Thyroid gland (tissue), 4 donors: ENCODE results near the gene AADACL4.

Experiments used
- POLR2A ChIP-seq, 2 donors: fragments of 450-650 bp; IDR thresholded peaks; one replicate each; pipeline ENCODE4 v1.6.1; 2017; ENCODE audit warnings: antibody characterized with exemption in 2 of 2, mild to moderate bottlenecking in 2 of 2, moderate library complexity in 1 of 2
- TF ChIP-seq, protein P1 (sequence below), 6 experiments: fragments of 200-600 bp in 3 of 6; fragments of 450-650 bp in 3 of 6; sonication (generic) in 3 of 6; IDR thresholded peaks; one replicate each; pipeline ENCODE4 v1.5.1; 2016 to 2019; ENCODE audit warnings: antibody characterized with exemption in 6 of 6, mild to moderate bottlenecking in 2 of 6, inconsistent platforms in 1 of 6, moderate library complexity in 1 of 6

DNA sequence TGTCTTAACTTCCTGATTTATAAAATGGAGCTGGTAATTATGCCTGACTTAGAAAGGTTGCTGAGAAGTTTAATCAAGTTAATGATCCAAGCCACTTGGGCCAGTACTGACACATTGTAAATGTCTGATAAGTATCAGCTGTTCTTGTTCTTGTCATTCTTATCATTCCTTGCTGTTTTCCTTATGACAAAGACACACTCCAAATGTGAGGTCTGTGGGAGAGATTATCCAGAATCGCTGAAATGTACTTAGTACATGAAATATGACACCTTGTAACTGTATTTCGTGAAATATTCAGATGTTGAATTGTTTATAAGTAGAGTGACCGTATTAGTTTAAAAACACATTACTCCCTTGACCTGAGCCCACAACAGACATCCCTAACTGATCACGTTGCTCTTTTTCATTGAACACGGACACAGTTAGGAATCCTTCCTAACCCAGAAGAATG is 6.1 kb downstream of the AADACL4 start:
- TF ChIP-seq, protein P1, sequence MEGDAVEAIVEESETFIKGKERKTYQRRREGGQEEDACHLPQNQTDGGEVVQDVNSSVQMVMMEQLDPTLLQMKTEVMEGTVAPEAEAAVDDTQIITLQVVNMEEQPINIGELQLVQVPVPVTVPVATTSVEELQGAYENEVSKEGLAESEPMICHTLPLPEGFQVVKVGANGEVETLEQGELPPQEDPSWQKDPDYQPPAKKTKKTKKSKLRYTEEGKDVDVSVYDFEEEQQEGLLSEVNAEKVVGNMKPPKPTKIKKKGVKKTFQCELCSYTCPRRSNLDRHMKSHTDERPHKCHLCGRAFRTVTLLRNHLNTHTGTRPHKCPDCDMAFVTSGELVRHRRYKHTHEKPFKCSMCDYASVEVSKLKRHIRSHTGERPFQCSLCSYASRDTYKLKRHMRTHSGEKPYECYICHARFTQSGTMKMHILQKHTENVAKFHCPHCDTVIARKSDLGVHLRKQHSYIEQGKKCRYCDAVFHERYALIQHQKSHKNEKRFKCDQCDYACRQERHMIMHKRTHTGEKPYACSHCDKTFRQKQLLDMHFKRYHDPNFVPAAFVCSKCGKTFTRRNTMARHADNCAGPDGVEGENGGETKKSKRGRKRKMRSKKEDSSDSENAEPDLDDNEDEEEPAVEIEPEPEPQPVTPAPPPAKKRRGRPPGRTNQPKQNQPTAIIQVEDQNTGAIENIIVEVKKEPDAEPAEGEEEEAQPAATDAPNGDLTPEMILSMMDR (IDR thresholded peaks at IDR 0.05), result no peak
- TF ChIP-seq POLR2A (IDR thresholded peaks at IDR 0.05), result no peak
